CD4-positive, alpha-beta T cell treated with Interleukin-4 for 4 hours (primary cell): Measurements from ENCODE around the gene CEMIP2.
"Not testable (repeated sequence)": the region's sequence is repeated elsewhere in the genome, so short reads cannot be mapped to it uniquely, and the experiment has no call there.

Experiments used
- DNase-seq: peaks from one replicate; pipeline ENCODE4 v3.0.0-alpha.2; 2020

The CEMIP2 gene, protein sequence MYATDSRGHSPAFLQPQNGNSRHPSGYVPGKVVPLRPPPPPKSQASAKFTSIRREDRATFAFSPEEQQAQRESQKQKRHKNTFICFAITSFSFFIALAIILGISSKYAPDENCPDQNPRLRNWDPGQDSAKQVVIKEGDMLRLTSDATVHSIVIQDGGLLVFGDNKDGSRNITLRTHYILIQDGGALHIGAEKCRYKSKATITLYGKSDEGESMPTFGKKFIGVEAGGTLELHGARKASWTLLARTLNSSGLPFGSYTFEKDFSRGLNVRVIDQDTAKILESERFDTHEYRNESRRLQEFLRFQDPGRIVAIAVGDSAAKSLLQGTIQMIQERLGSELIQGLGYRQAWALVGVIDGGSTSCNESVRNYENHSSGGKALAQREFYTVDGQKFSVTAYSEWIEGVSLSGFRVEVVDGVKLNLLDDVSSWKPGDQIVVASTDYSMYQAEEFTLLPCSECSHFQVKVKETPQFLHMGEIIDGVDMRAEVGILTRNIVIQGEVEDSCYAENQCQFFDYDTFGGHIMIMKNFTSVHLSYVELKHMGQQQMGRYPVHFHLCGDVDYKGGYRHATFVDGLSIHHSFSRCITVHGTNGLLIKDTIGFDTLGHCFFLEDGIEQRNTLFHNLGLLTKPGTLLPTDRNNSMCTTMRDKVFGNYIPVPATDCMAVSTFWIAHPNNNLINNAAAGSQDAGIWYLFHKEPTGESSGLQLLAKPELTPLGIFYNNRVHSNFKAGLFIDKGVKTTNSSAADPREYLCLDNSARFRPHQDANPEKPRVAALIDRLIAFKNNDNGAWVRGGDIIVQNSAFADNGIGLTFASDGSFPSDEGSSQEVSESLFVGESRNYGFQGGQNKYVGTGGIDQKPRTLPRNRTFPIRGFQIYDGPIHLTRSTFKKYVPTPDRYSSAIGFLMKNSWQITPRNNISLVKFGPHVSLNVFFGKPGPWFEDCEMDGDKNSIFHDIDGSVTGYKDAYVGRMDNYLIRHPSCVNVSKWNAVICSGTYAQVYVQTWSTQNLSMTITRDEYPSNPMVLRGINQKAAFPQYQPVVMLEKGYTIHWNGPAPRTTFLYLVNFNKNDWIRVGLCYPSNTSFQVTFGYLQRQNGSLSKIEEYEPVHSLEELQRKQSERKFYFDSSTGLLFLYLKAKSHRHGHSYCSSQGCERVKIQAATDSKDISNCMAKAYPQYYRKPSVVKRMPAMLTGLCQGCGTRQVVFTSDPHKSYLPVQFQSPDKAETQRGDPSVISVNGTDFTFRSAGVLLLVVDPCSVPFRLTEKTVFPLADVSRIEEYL (N-terminal part only)

DNA sequence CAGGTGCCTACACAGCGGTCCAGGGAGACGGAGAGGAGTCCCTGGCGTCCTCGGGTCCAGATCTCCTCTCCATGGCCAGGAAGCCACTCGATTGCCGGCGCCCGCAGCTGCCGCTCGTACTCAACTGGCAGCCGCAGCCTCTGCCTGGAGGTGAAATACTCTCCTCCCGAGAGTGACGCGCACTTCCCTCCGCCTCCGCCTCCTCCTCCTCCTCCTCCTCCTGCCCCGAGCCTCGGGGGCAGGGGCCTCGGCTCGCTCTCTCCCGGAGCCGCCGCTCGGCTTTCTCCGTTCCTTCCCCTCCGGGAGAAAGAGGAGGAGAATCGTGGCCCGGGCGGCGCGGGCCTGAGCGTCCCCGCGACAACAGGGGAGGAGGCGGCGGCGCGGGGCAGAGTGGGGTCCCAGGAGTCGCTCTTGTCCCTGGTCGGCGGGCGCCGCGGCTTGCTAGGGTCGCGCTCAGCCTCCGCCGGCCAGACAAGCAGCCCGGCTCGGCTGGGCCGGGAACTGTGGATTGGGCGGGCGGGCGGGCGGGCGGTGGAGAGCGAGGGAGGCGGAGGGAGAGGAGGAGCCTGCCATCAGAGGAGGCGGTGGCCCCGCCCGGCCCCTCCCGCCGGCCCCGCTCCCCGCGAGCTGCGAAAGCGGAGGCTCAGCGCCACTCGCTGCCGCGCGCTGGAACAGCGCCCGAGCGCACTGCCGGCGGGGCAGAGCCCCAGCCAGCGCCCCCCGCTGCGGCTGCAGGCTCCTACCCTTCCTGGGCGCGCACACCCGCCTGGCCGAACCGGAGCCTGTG lies at the start of gene CEMIP2:
Gene CEMIP2, minus strand, starts transcription at position 126 of the 787 bp plus-strand sequence. CDS start 18,140 bp downstream, outside the sequence.
- DNase-seq: peak; percentile 89

DNA sequence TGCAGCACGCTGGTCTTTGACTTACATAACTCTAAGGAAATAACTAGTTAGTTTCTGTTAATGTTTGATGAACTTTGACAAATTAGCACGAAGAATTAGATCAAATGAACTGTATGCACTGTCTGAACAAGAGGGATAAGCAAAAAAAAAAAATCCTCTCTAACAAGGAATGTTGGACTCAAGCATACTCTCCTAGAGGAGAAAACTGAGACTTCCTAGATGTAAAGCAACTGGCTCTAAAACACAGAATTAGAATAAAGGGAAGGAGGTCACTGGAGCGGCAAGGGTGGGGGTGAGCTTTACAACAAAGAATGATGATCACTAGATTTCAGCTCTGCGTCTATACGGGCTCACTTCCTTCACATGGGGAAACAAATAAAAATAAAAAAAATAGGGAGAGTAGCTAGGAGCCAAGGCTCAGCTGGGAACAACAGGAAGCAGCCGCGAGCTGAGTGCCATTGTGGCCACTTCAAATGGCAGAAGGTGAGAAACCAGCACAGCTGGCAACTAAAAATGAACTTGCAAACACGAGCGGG lies 48.7 kb upstream of the CEMIP2 start:
- DNase-seq: no peak

DNA sequence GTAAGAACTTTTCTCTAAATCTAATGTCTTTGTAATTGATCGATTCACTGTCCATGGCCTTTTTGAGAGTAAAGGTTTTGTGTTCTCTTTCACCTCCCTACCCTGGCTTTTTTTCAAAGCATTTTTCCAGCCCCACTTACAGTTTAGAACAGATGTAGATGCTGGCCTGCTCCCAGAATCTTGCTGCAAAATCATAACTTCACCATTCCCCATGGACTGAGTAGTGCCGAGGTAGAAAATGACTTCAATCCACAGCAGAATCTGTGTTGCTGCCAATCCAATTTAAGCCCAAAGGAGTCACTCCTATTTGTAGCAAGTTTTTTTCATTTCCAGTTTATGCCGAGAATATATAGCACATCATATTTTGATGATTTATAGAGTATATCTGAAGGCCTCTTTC lies 46.5 kb upstream of the CEMIP2 start:
- DNase-seq: no peak

DNA sequence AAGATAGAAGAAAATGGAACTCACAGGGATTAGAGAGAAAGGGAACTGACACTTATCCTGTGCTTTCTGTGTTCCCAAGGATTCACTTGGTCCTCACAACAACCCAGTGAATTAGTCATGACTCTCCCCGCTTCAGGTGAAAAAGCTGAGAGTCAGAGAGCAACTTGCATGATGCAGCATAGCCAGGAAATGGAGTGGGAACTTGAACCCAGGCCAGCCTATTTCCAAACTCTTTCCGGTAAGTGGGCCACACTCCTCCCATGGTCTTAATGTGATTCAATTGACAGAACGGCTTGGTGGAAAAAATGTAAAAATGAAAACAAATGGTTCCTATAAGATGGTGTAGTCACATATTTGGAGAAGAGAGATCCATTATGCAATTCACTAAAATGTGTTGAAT lies 45.9 kb upstream of the CEMIP2 start:
- DNase-seq: no peak

DNA sequence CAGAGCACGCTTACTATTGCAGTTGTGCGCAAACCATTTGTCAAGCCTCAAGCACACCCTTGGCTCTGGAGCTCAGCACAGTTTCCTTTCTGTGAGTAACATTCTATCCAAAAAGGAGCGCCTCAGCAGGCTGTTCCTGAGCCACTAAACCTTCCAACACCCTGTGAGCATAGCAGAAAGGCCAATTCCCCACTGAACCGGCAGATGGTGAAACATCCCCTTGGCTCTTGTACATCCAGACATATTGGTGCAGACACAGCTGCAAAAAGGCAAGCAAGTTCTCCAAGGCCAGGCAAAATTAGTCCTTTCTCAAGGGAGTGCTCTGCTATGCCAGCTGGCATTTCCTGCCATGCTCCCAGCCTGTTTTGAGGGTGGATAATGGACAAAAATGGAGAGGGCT lies 44.1 kb upstream of the CEMIP2 start:
- no peak for DNase-seq

DNA sequence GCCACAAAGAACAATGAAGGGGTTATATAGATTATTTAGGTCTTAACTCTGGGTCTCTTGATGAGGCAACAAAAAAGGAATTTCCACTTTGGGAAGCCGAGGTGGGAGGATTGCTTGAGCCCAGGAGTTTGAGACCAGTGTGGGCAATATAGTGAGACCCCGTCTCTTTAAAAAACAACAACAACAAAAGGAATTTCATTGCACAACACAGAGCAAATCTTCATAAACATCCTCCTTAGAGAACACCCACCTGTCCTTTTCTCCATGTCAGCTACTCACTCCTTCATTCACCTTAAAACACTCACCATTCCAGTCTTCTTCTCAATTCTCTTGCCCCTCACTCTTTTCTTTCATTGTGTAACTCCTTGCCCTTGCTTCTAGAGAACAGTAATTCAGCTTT lies 39.8 kb upstream of the CEMIP2 start:
- no peak for DNase-seq

DNA sequence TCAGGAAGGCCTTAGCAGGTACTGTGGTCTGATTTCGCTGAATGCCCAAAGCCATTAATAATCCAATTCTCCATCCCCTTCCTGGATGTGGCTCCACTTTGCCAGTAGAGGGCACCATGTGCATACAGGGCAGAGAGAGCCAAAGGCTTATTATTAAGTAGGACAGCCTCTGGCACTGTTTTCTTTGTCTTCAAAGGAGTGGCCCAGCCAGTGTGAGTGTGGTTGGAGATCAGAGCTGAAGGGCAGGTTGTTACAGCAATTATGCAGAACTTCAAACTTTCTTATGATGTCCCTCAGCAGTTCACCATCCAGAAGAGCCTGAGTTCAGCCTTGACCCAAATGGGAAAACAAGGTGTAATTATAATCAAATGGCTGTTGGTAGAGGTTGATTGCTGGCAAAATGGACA lies 38.6 kb upstream of the CEMIP2 start:
- DNase-seq: peak; percentile 78

DNA sequence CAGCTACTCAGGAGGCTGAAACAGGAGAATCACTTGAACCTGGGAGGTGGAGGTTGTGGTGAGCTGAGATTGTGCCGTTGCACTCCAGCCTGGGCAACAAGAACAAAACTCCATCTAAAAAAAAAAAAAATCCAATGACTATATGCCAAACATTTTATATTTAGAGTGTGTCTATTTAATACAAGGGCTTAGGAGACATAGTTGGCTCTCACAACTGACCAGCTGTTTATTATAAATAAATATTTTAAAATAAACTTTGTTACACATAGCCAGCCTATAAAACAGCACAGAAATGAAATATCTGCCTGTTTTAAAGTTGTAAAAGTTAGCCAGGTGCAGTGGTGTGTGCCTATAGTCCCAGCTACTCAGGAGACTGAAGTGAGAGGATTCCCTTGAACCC lies 36.8 kb upstream of the CEMIP2 start:
- not testable (repeated sequence) for DNase-seq

DNA sequence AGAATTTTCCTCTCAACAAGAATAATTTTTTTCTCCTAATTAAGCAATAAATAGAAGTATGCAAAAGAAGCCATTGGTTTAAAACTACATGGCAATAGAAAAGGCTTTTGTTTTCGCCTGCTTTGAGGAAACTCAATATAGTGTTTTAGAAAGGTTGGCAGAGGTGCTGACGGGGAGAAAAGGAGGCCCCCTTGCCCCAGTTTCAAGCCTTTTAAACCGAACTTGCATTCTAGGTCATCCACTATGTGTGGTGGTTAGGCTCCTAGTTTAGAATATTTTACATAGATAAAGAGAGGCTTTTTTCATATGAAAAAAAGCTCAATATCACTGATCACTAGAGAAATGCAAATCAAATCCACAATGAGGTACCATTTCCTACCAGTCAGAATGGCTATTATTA lies 33.5 kb upstream of the CEMIP2 start:
- no peak for DNase-seq

DNA sequence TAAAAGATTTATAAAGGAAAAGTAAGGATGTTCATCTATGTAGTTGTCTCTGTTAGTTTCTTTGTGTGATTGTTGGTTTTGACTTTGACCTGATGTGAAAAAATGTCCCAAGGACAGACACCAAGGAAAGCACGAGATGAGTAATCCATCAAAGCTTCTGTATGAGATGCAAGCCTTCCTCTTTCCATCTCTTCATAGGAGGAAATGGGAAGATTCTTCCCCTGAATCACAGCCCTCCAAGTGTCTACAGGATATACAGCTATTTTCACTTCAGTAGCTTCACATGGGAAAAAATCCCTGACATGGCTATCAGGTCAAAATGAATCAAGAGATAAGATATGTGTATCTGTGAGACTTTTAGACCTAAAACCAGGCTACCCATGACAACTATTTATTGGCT lies 29.0 kb upstream of the CEMIP2 start:
- DNase-seq: no peak

DNA sequence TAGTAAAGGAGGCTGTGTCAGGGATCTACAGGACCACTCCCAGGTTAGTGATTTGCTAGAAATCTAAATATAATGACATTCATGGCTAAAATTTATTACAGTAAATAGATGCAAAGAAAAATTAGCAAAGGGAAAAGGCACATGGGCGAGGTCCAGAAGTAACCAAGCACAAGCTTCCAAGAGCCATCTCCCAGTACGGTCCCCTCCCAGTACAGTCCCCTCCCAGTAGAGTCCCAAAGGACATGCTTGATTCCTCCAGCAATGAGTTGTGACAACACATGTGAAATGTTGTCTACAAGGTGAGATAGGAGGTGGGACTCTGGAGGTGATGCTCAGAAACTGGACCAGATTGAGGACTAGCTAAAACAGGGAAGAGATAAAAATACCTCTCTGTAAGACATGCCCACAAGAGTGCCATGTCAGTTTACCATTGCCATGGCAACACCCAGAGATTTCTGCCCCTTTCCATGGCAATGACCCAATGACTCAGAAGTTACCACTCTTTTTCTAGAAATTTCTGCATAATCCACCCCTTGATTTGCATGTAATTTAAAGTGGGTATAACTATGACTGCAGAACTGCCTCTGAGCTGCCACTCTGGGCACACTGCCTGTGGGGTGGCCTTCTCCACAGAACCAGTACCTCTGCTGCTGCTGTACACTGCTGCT lies 27.9 kb upstream of the CEMIP2 start:
- peak; percentile 67 for DNase-seq

DNA sequence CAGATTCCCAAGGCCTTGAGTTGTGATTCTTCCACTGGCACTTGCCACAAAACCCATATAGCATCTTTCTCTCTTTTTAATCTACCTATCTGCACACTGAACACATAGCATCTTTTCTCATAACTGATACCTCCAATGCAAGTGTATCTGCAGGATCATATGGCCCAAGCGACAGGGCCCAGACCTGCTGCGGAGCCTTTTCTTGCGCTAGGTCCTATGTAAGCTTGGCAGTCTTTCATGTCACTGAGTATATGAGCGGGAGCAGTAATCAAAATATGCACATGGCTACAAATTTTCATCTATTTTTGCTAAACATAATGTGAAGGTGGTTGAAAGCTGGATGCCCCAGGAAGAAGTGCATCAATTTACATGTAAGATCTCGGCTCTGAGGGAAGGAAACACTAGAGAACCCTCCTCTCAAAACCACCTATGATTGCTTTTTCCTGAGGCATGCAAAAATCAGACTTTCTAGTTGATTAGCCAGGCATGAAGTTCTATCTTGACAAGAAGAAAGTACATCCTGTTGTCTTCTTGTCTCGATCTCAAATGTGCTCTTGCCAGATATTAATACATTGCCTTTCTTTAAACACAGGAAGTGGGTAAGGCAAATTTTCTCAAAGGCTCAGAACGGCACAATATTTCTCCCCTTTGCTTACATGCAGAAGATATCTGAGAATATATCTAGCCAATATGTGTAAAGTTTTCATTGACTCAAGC lies 26.9 kb upstream of the CEMIP2 start:
- peak; percentile 75 for DNase-seq

DNA sequence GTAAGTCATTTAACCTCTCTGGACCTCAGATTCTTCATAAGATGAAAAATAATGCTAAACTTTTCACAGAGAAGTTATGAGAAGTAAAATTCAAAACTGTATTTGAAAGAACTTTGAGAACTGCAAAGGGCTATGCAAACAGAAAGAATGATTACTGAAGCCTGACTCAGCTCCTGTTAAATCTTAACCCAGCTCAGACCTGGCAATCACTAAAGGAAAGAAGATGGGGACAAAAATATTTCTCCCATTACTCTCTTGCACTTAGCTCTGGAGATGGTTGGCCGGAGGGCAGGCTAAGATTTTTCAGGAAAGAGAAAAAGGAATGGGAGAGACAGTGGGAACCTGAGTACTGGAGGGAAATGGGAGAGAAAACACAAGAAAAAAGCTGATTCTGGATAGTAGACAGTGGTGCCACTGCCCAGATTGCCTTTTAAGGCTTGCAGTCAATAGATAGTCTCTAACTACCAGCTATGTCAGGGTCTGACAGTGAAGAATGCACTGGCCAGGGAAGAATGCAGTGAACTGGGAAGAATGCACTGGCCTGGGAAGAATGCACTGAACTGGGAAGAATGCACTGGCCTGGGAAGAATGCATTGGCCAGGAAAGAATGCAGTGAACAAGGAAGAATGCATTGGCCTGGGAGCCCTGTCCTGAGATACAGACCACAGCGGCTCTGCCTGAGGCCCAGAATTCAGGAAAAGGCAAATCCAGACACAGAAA lies 25.2 kb upstream of the CEMIP2 start:
- DNase-seq: no peak

DNA sequence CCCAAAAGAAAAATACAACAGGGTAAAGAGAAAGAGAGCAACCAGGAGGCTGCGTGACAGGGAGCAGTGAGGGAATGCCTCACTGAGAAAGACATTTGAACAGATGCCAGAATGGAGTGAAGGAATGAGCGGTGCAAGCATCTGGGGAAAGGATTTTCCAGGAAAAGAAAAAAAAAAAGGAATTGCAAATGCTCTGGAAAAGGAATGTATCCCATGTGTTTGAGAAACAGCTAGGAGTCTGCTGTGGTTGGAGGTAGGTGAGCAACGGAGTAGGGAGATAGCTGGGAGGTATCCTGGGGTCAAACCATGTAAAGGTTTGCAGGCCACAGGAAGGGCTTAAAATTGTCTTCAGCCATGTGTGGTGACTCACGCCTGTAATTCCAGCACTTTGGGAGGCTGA lies 23.6 kb upstream of the CEMIP2 start:
- no peak for DNase-seq

DNA sequence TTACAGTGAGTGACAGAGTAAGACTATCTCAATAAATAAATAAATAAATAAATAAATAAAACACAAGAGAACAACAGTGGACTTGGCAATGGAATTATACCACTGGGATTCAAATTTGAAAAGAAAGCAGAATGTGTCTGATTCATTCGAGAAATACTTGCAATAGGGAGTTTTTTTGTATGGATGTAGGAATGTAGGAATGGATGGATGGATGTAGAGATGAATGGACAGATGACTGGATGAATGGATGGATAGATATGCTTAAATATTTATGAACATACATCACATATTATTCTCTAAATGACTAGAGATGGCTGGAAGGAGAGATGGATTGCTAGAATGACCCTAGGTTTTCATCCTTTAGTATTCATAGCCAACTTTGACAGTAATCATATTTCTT lies 22.0 kb upstream of the CEMIP2 start:
- DNase-seq: no peak

DNA sequence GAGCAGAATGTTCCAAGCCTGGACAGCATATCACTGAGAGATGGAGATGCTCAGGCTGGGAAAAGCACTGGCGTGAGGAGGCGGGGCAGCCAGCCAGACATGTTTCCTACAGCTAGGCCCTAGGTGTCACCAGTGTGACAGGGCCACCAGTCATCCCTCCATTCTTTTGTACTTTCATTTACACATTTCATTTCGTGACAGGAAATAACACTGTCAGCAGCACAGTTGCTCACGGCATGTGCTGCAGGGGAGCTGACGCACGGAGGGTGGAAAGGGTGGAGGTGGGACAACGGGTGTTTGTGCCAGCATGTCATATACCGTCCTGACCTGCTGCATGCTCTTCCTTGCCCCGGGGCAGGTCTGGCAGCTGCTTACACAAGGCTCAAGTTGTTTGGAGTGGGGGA lies 14.8 kb upstream of the CEMIP2 start:
- peak; percentile 91 for DNase-seq

DNA sequence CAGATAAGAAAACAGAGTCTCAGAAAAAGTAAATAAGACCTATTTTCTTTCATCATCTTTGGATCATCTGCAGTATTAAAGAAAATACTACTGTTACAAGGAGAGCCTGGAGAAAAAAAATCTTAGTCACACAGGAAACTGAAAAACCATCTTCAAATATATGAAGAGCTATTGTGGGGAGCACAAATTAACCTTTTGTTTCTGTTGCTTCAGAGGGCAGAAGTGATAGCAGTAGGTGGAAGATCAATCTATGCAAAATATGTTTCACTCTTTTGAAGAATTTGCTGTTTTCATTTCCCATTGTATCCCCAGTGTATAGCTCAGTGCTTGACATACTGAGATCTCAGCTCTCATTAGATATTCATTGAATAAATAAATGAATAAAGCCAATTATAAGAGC lies 13.1 kb upstream of the CEMIP2 start:
- peak; percentile 56 for DNase-seq

DNA sequence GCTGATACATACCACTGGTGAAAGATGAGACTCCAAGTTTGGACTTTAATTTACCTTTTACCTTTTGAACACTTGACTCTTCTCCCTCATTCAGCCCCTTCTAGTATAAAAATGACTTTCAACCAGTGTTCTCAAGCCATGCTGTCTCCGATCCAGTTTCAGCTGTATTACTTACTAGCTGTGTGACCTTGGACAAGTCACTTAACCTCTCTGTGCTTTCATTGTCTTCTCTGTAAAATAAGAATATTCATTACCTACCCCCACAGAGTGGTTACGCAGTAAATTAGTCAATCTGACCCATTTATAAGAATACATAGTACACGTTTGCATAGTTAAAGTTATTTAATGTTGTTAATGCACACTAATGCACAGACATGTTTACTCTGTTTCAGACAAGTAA lies 12.6 kb upstream of the CEMIP2 start:
- no peak for DNase-seq

DNA sequence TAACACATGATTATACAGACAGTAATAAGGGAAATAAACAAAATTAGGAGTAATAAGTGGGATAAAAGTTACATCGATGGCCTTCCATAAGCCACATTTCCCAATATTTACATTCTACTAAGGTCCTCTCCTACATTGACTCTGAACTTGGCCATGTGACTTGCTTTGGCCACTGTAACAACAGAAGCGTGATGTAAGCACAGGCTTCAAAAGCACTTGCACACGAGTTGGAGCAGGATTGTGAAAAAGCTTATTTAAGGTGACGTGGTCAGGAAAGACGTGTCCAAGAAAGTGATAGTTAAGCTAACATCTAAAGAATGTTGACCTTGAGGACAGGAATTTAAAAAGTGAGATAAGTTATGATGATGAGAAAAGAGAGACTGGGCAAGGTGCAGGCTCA lies 9.8 kb upstream of the CEMIP2 start:
- DNase-seq: no peak

DNA sequence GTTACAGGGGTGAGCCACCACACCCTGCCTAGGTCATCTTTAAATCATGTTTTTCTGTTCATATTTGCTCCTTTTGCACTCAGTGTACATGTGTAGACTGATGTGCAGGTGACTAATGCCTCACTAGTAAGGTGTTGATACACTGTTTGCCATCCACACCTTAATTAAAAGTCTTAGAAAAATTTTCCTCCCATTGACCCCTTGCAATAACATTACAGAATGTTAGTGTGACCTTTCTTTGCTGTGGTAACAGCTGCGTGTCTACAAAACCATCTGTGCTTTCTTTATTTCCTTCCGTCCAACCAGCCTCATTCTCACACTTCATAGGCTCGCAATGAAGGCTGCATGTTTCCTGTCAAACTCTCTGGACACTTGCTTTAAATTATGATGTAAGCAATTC lies 6.6 kb upstream of the CEMIP2 start:
- DNase-seq: no peak
